NCI-H2081 treated with DMSO at 0.1 percent for 48 hours (cell line): ENCODE measurements around the gene EGFL8.
"Not testable (repeated sequence)": the region's sequence is repeated elsewhere in the genome, so short reads cannot be mapped to it uniquely, and the experiment has no call there.

Experiments
- DNase-seq: peaks from one replicate; lab custom pipeline; 2025; lab: John Stamatoyannopoulos, UW

The EGFL8 gene

GRCh38 chr6:32164295-32164694 lies at the start of gene EGFL8:
Gene EGFL8, plus strand, starts transcription at chr6:32164595. Its CDS starts 1,571 bp downstream, at chr6:32166166.
- no peak for DNase-seq

- DNase-seq, result no peak
Measured at GRCh38 chr6:32114796-32115195, 49.6 kb upstream of the EGFL8 start.

- no peak for DNase-seq
Measured at GRCh38 chr6:32115623-32116022, 48.8 kb upstream of the EGFL8 start.

- DNase-seq, result no peak
Measured at GRCh38 chr6:32116674-32117073, 47.7 kb upstream of the EGFL8 start.

GRCh38 chr6:32117461-32117860 lies 46.9 kb upstream of the EGFL8 start:
- DNase-seq, result no peak

- DNase-seq, result peak; percentile 11
Measured at GRCh38 chr6:32118782-32119628, 45.4 kb upstream of the EGFL8 start.

GRCh38 chr6:32120573-32121059 lies 43.8 kb upstream of the EGFL8 start:
- no peak for DNase-seq

- DNase-seq, result no peak
Measured at GRCh38 chr6:32123681-32124080, 40.7 kb upstream of the EGFL8 start.

- no peak for DNase-seq
Measured at GRCh38 chr6:32126880-32127279, 37.5 kb upstream of the EGFL8 start.

GRCh38 chr6:32127409-32127716 lies 37.0 kb upstream of the EGFL8 start:
- DNase-seq, result no peak

- DNase-seq, result peak; percentile 97
Measured at GRCh38 chr6:32127717-32128592, 36.4 kb upstream of the EGFL8 start, which contains the start of gene ATF6B. Gene ATF6B, minus strand, starts transcription at chr6:32128246. Its CDS starts 39 bp downstream, at chr6:32128207.

- DNase-seq, result no peak
Measured at GRCh38 chr6:32128751-32129296, 35.6 kb upstream of the EGFL8 start.

GRCh38 chr6:32129297-32130088 lies 34.9 kb upstream of the EGFL8 start:
- no peak for DNase-seq

- DNase-seq, result no peak
Measured at GRCh38 chr6:32131439-32131948, 32.9 kb upstream of the EGFL8 start.

- no peak for DNase-seq
Measured at GRCh38 chr6:32132110-32132509, 32.3 kb upstream of the EGFL8 start.

GRCh38 chr6:32133786-32134185 lies 30.6 kb upstream of the EGFL8 start:
- no peak for DNase-seq

- DNase-seq, result no peak
Measured at GRCh38 chr6:32137454-32137853, 26.9 kb upstream of the EGFL8 start.

- DNase-seq, result no peak
Measured at GRCh38 chr6:32139590-32139989, 24.8 kb upstream of the EGFL8 start.

GRCh38 chr6:32140420-32141046 lies 23.9 kb upstream of the EGFL8 start:
- no peak for DNase-seq

- DNase-seq, result not testable (repeated sequence)
Measured at GRCh38 chr6:32144238-32144637, 20.2 kb upstream of the EGFL8 start.

GRCh38 chr6:32146287-32146686 lies 18.1 kb upstream of the EGFL8 start:
- no peak for DNase-seq
